RWPE2 (cell line): ENCODE results near the gene KCNJ16.

Experiments used
- ATAC-seq: fragments of 200-7000 bp; cut with Tn5 transposase; 3 replicates; pipeline ENCODE4 v1.9.1; 2021; ENCODE audit warnings: low read depth
- DNase-seq: peaks from one replicate; pipeline ENCODE4 v3.0.0-alpha.2; 2020; ENCODE audit warnings: low spot score
- H3K27ac ChIP-seq: fragments of 450-650 bp; 2 replicates; pipeline ENCODE4 v1.5.1; 2017; ENCODE audit warnings: mild to moderate bottlenecking; ENCODE audit not compliant: poor library complexity, severe bottlenecking
- H3K27me3 ChIP-seq: fragments of 250-450 bp; sonication (Bioruptor Pico); 2 replicates; pipeline ENCODE4 v1.5.1; 2021; ENCODE audit warnings: mild to moderate bottlenecking, moderate library complexity; ENCODE audit not compliant: insufficient read depth, poor library complexity, severe bottlenecking
- H3K36me3 ChIP-seq: fragments of 250-450 bp; sonication (Bioruptor Pico); 2 replicates; pipeline ENCODE4 v1.5.1; 2020; ENCODE audit warnings: low read depth, mild to moderate bottlenecking, moderate library complexity
- H3K4me1 ChIP-seq: fragments of 250-450 bp; sonication (Bioruptor Pico); 2 replicates; pipeline ENCODE4 v1.5.1; 2021; ENCODE audit warnings: mild to moderate bottlenecking, moderate library complexity; ENCODE audit not compliant: insufficient read depth, poor library complexity, severe bottlenecking
- H3K4me3 ChIP-seq: fragments of 250-450 bp; sonication (Bioruptor Pico); 2 replicates; pipeline ENCODE4 v1.5.1; 2021; ENCODE audit warnings: mild to moderate bottlenecking, moderate library complexity; ENCODE audit not compliant: severe bottlenecking
- H3K9me3 ChIP-seq: fragments of 250-450 bp; sonication (Bioruptor Pico); 2 replicates; pipeline ENCODE4 v1.5.1; 2021; ENCODE audit warnings: mild to moderate bottlenecking, moderate library complexity; ENCODE audit not compliant: severe bottlenecking
- TF ChIP-seq, protein P1 (sequence below): fragments of 450-650 bp; IDR thresholded peaks from one replicate; pipeline ENCODE4 v1.5.1; 2017; ENCODE audit warnings: mild to moderate bottlenecking, moderate library complexity; ENCODE audit not compliant: poor library complexity, severe bottlenecking

KCNJ16 gene

GRCh38 chr17:70053241-70054234, 21.5 kb upstream of the KCNJ16 start:
- H3K4me1 ChIP-seq = no peaks in the 10 kb centered on the region
- no peaks in the 10 kb centered on the region for H3K9me3 ChIP-seq
- DNase-seq (no peak), ATAC-seq (no peak)
- H3K27me3 ChIP-seq = no peaks in the 10 kb centered on the region
- H3K36me3 ChIP-seq = no peaks in the 10 kb centered on the region
- H3K27ac ChIP-seq = no peak overlapping the region
- TF ChIP-seq, protein P1, sequence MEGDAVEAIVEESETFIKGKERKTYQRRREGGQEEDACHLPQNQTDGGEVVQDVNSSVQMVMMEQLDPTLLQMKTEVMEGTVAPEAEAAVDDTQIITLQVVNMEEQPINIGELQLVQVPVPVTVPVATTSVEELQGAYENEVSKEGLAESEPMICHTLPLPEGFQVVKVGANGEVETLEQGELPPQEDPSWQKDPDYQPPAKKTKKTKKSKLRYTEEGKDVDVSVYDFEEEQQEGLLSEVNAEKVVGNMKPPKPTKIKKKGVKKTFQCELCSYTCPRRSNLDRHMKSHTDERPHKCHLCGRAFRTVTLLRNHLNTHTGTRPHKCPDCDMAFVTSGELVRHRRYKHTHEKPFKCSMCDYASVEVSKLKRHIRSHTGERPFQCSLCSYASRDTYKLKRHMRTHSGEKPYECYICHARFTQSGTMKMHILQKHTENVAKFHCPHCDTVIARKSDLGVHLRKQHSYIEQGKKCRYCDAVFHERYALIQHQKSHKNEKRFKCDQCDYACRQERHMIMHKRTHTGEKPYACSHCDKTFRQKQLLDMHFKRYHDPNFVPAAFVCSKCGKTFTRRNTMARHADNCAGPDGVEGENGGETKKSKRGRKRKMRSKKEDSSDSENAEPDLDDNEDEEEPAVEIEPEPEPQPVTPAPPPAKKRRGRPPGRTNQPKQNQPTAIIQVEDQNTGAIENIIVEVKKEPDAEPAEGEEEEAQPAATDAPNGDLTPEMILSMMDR = no peak
- no peak overlapping the region for H3K4me3 ChIP-seq

DNA sequence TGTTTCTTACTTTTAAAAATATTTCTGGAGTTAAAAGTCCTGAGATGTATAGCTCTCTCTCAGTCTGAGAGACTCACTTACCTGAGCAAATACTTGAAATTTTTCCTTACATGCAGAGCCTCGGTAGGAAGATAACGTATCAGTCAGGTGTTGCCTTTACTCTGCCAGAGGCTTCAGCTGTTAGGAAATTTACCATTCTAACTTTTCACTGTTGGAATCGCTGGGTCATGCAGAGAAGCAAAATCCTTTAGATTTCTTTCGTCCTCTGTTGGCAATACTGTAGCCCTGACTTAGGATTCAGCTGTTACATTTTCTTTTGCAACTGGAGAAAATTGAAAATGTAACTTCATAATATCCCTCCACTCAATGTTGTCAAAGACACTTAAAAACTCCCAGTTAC, 20.0 kb upstream of the KCNJ16 start:
- DNase-seq = no peak
- Histone ChIP-seq H3K9me3 (no peaks in the 10 kb centered on the region), H3K27ac (no peak overlapping the region), H3K36me3 (no peaks in the 10 kb centered on the region), H3K27me3 (no peaks in the 10 kb centered on the region), H3K4me1 (no peaks in the 10 kb centered on the region), H3K4me3 (no peak overlapping the region)
- TF ChIP-seq, protein P1 = no peak
- ATAC-seq = no peak

GRCh38 chr17:70059071-70059470, 16.0 kb upstream of the KCNJ16 start:
- Histone ChIP-seq H3K27me3 (no peaks in the 10 kb centered on the region), H3K36me3 (no peaks in the 10 kb centered on the region), H3K27ac (no peak overlapping the region), H3K4me1 (no peaks in the 10 kb centered on the region), H3K9me3 (no peaks in the 10 kb centered on the region), H3K4me3 (no peak overlapping the region)
- TF ChIP-seq, protein P1 = no peak
- ATAC-seq = no peak
- DNase-seq = no peak

GRCh38 chr17:70059649-70060048, 15.4 kb upstream of the KCNJ16 start:
- no peaks in the 10 kb centered on the region for H3K9me3 ChIP-seq
- H3K27me3 ChIP-seq = no peaks in the 10 kb centered on the region
- ATAC-seq = no peak
- TF ChIP-seq, protein P1 = no peak
- no peak overlapping the region for H3K4me3 ChIP-seq
- no peak overlapping the region for H3K27ac ChIP-seq
- no peaks in the 10 kb centered on the region for H3K36me3 ChIP-seq
- no peaks in the 10 kb centered on the region for H3K4me1 ChIP-seq
- no peak for DNase-seq

DNA sequence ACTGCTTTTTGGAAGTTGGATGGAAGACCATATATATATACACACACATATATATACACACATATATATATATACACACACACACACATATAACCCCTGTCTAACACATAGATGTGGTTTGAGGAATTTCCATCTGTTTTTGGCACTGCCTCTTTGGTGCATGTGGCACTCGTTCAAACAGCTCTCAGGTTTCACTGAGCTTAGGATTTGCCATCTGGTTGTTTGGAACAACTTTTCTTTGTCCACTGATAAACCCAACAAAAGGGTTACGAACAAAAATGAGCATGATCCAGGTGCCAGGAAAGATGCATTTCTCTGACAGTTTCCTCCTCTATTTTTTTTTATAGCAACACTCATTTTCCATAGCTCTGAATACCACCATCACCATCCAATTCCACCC, 14.6 kb upstream of the KCNJ16 start:
- H3K4me3 ChIP-seq = no peak overlapping the region
- no peaks in the 10 kb centered on the region for H3K27me3 ChIP-seq
- H3K4me1 ChIP-seq = no peaks in the 10 kb centered on the region
- DNase-seq (no peak), ATAC-seq (no peak)
- H3K36me3 ChIP-seq = no peaks in the 10 kb centered on the region
- H3K9me3 ChIP-seq = no peaks in the 10 kb centered on the region
- TF ChIP-seq, protein P1 = no peak
- no peak overlapping the region for H3K27ac ChIP-seq
